Measurements from ENCODE around the gene RABGAP1L. TPM values are rescaled to one million over a fixed set of nuclear protein-coding genes. Genes with fewer than 3 reads are reported as not detected.
"Not testable (repeated sequence)": the region's sequence is repeated elsewhere in the genome, so short reads cannot be mapped to it uniquely, and the experiment has no call there.

Gene RABGAP1L
- total RNA-seq, 4 donors from 2014 or later, result 42.4 to 74.5 (median 49.1) TPM

- WGBS, 2 donors, result 74 to 79% methylated on average over 4 of the region's 4 CpGs
- Histone ChIP-seq H3K27ac (no peak overlapping the region), H3K4me3 (no peak overlapping the region), H3K27me3 (no peaks in the 10 kb centered on the region), H3K9me3 (peaks cover 0 to 3% (median 0%) of the 10 kb centered on the region in 4 donors), H3K4me1 (no peaks in the 10 kb centered on the region), H3K36me3 (peaks cover 0 to 9% (median 0%) of the 10 kb centered on the region in 3 donors)
- no peak for DNase-seq (ENCODE audit: low spot score in 2 of 2)
- TF ChIP-seq CTCF (IDR thresholded peaks at IDR 0.05) (no peak), POLR2A (IDR thresholded peaks at IDR 0.05) (no peak), EP300 (IDR thresholded peaks at IDR 0.05) (no peak)
Measured at GRCh38 chr1:174637487-174637886, 478.2 kb downstream of the RABGAP1L start.

GRCh38 chr1:174639461-174639860 is 480.1 kb downstream of the RABGAP1L start:
- Histone ChIP-seq H3K27ac (no peak overlapping the region), H3K9me3 (no peaks in the 10 kb centered on the region), H3K4me1 (no peaks in the 10 kb centered on the region), H3K27me3 (no peaks in the 10 kb centered on the region), H3K36me3 (peaks cover 0 to 9% (median 0%) of the 10 kb centered on the region in 3 donors), H3K4me3 (no peak overlapping the region)
- DNase-seq (ENCODE audit: low spot score in 2 of 2), result no peak
- TF ChIP-seq CTCF (IDR thresholded peaks at IDR 0.05) (no peak), POLR2A (IDR thresholded peaks at IDR 0.05) (no peak), EP300 (IDR thresholded peaks at IDR 0.05) (no peak)
- WGBS, 2 donors, result 72 to 83% methylated on average over 1 of the region's 1 CpG

DNA sequence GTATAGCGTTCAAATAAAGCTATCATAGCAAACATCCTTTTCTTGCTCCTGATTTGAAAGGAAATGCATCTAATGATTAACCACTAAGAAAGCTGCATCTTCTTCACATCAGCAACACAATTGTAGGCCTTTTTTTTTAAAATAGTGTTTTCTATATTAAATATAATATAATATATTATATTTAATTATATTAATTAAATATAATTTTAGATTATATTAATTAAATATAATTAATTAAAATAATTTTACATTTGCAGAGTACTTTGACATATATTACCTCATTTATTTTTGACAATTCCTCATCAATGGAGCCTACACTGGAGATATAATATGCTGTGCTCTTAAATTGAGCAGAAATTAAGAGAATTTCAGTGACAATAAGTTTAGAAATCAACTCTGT is 481.5 kb downstream of the RABGAP1L start:
- no peak overlapping the region for H3K4me3 ChIP-seq
- H3K27ac ChIP-seq, result no peak overlapping the region
- H3K9me3 ChIP-seq, result peaks cover 0 to 3% (median 0%) of the 10 kb centered on the region in 4 donors
- no peaks in the 10 kb centered on the region for H3K4me1 ChIP-seq
- 94 to 98% methylated on average over 1 of the region's 1 CpG for WGBS, 2 donors
- H3K36me3 ChIP-seq, result peaks cover 0 to 9% (median 0%) of the 10 kb centered on the region in 3 donors
- TF ChIP-seq CTCF (IDR thresholded peaks at IDR 0.05), result no peak
- no peak for TF ChIP-seq EP300 (IDR thresholded peaks at IDR 0.05)
- no peak for TF ChIP-seq POLR2A (IDR thresholded peaks at IDR 0.05)
- H3K27me3 ChIP-seq, result no peaks in the 10 kb centered on the region
- no peak for DNase-seq (ENCODE audit: low spot score in 2 of 2)

GRCh38 chr1:174642393-174642792 is 483.1 kb downstream of the RABGAP1L start:
- H3K9me3 ChIP-seq, result peaks cover 0 to 14% (median 4%) of the 10 kb centered on the region in 4 donors
- no peaks in the 10 kb centered on the region for H3K4me1 ChIP-seq
- H3K36me3 ChIP-seq, result peaks cover 0 to 9% (median 0%) of the 10 kb centered on the region in 3 donors
- no peaks in the 10 kb centered on the region for H3K27me3 ChIP-seq
- no peak overlapping the region for H3K4me3 ChIP-seq
- DNase-seq (ENCODE audit: low spot score in 2 of 2), result no peak
- TF ChIP-seq EP300 (IDR thresholded peaks at IDR 0.05) (no peak), POLR2A (IDR thresholded peaks at IDR 0.05) (no peak)
- H3K27ac ChIP-seq, result no peak overlapping the region

GRCh38 chr1:174643206-174643605 is 483.9 kb downstream of the RABGAP1L start:
- no peak for TF ChIP-seq POLR2A (IDR thresholded peaks at IDR 0.05)
- TF ChIP-seq CTCF (IDR thresholded peaks at IDR 0.05), result no peak
- TF ChIP-seq EP300 (IDR thresholded peaks at IDR 0.05), result no peak
- 83 to 88% methylated on average over 1 of the region's 1 CpG for WGBS, 2 donors
- Histone ChIP-seq H3K27ac (no peak overlapping the region), H3K4me1 (no peaks in the 10 kb centered on the region), H3K4me3 (no peak overlapping the region), H3K36me3 (peaks cover 0 to under 1% (median 0%) of the 10 kb centered on the region in 3 donors), H3K27me3 (no peaks in the 10 kb centered on the region), H3K9me3 (peaks cover 0 to 14% (median 4%) of the 10 kb centered on the region in 4 donors)
- no peak for DNase-seq (ENCODE audit: low spot score in 2 of 2)

DNA sequence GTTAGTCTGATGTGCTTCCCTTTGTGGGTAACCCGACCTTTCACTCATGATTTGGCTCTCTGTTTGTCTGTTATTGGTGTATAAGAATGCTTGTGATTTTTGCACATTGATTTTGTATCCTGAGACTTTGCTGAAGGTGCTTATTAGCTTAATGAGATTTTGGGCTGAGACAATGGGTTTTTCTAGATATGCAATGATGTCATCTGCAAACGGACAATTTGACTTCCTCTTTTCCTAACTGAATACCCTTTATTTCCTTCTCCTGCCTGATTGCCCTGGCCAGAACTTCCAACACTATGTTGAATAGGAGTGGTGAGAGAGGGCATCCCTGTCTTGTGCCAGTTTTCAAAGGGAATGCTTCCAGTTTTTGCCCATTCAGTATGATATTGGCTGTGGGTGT is 490.3 kb downstream of the RABGAP1L start:
- not testable (repeated sequence) for H3K27me3 ChIP-seq; H3K4me3 ChIP-seq; DNase-seq (ENCODE audit: low spot score in 2 of 2); H3K36me3 ChIP-seq; H3K4me1 ChIP-seq; H3K27ac ChIP-seq
- H3K9me3 ChIP-seq, result peaks cover 0 to 26% (median 4%) of the 10 kb centered on the region in 4 donors
- WGBS, 2 donors, result 63 to 74% methylated on average over 2 of the region's 2 CpGs
